AG04450 (cell line): ENCODE measurements around the gene MAP3K2. TPM values are rescaled to one million over a fixed set of nuclear protein-coding genes. Genes with fewer than 3 reads are reported as not detected.
A peak's percentile ranks its signal among the peaks of the same experiment; 100 is the strongest.

ENCODE experiments used
- CTCF ChIA-PET: fragments of 300-600, 350-600 bp; formaldehyde crosslinking; extraction: SDS; loops from one replicate; lab custom pipeline; 2022; ENCODE audit warnings: antibody characterized with exemption, inconsistent platforms; lab: Charles Lee
- POLR2A ChIA-PET: fragments of 350-600 bp; formaldehyde crosslinking; extraction: SDS; loops from one replicate; lab custom pipeline; 2021; ENCODE audit warnings: antibody characterized with exemption, inconsistent platforms; lab: Yijun Ruan, JAX
- DNase-seq: peaks from one replicate; pipeline ENCODE4 v3.0.0-alpha.2; 2011; ENCODE audit warnings: low read depth, low spot score
- H3K27ac ChIP-seq: one replicate; pipeline ENCODE4 v1.5.1; 2012; ENCODE audit warnings: low read depth, low read length, control low read depth
- H3K27me3 ChIP-seq: one replicate; pipeline ENCODE4 v1.6.0; 2012; ENCODE audit warnings: low read length; ENCODE audit not compliant: control insufficient read depth, insufficient read depth
- H3K4me3 ChIP-seq: 2 replicates; pipeline ENCODE4 v1.5.1; 2011; ENCODE audit warnings: mild to moderate bottlenecking, low read depth, low read length, control low read depth
- H3K9me3 ChIP-seq: 2 replicates; pipeline ENCODE4 v1.5.1; 2012; ENCODE audit warnings: low read length; ENCODE audit not compliant: control insufficient read depth, insufficient read depth
- CTCF ChIP-seq: IDR thresholded peaks from 2 replicates; pipeline ENCODE4 v1.5.1; 2011; ENCODE audit warnings: low read depth, low read length, control low read depth, inconsistent platforms
- polyA plus RNA-seq: library from polyadenylated mRNA; depleted of rRNA; stranded (reverse); fragments of >200 nt; gene quantifications from 2 replicates; pipeline ENCODE4 v1.2.3, GENCODE V29; 2011

The MAP3K2 gene
- polyA plus RNA-seq, 1 experiment, result 15.5 TPM

GRCh38 chr2:127408807-127409099 is 21.0 kb upstream of the MAP3K2 start:
- no peak for DNase-seq
- H3K4me3 ChIP-seq, result no peak overlapping the region
- POLR2A ChIA-PET, result no interaction called here
- TF ChIP-seq CTCF, result no peak
- H3K27me3 ChIP-seq, result no peaks in the 10 kb centered on the region
- H3K9me3 ChIP-seq, result no peaks in the 10 kb centered on the region; the same call in 1 of the 2 replicates
- CTCF ChIA-PET, result no interaction called here
- peak overlapping the region; percentile 70 for H3K27ac ChIP-seq

GRCh38 chr2:127408004-127408806 is 20.4 kb upstream of the MAP3K2 start:
- CTCF ChIA-PET, result no interaction called here
- Histone ChIP-seq H3K27ac (peak overlapping the region; percentile 70), H3K27me3 (no peaks in the 10 kb centered on the region), H3K9me3 (no peaks in the 10 kb centered on the region; the same call in 1 of the 2 replicates), H3K4me3 (peak overlapping the region; percentile 51)
- no peak for TF ChIP-seq CTCF
- DNase-seq, result peak; percentile 58
- POLR2A ChIA-PET, result interaction anchor here (0.6 kb wide), 1 partner anchor 326 kb away, joined by 3 read pairs; no protein-coding TSS in a partner anchor

GRCh38 chr2:127407661-127408003 is 19.9 kb upstream of the MAP3K2 start:
- TF ChIP-seq CTCF, result no peak
- H3K4me3 ChIP-seq, result peak overlapping the region; percentile 7; the same call in 1 of the 2 replicates
- DNase-seq, result no peak
- H3K27me3 ChIP-seq, result no peaks in the 10 kb centered on the region
- H3K27ac ChIP-seq, result no peak overlapping the region
- H3K9me3 ChIP-seq, result no peaks in the 10 kb centered on the region; the same call in 1 of the 2 replicates
- POLR2A ChIA-PET, result no interaction called here
- CTCF ChIA-PET, result no interaction called here

GRCh38 chr2:127407091-127407490 is 19.3 kb upstream of the MAP3K2 start:
- Histone ChIP-seq H3K27ac (no peak overlapping the region), H3K27me3 (no peaks in the 10 kb centered on the region), H3K9me3 (no peaks in the 10 kb centered on the region; the same call in 1 of the 2 replicates), H3K4me3 (no peak overlapping the region)
- CTCF ChIA-PET, result no interaction called here
- TF ChIP-seq CTCF, result no peak
- DNase-seq, result no peak
- POLR2A ChIA-PET, result no interaction called here

GRCh38 chr2:127406454-127406853 is 18.7 kb upstream of the MAP3K2 start:
- DNase-seq, result no peak
- no peaks in the 10 kb centered on the region for H3K27me3 ChIP-seq
- CTCF ChIA-PET, result no interaction called here
- POLR2A ChIA-PET, result no interaction called here
- TF ChIP-seq CTCF, result no peak
- H3K9me3 ChIP-seq, result no peaks in the 10 kb centered on the region; the same call in 1 of the 2 replicates
- H3K27ac ChIP-seq, result no peak overlapping the region
- no peak overlapping the region for H3K4me3 ChIP-seq
